A673 (cell line): Measurements from ENCODE around the gene LDLRAD3. TPM values are rescaled to one million over a fixed set of nuclear protein-coding genes. Genes with fewer than 3 reads are reported as not detected.

Source experiments
- BruUV-seq: library from RNA; stranded (reverse); fragments of 400-500 nt; replicated peaks from 2 replicates; lab custom pipeline; 2021; lab: Mats Ljungman, UMichigan
- CTCF ChIA-PET: fragments of 300-600 bp; sonication (Branson Sonifier 250); formaldehyde crosslinking; loops from one replicate; lab custom pipeline; 2022; ENCODE audit warnings: antibody characterized with exemption; lab: Charles Lee
- POLR2A ChIA-PET: fragments of 300-600 bp; sonication (Branson Sonifier 250); formaldehyde crosslinking; loops from one replicate; lab custom pipeline; 2022; ENCODE audit warnings: antibody characterized with exemption; ENCODE audit not compliant: low non-redundant PET; lab: Charles Lee
- DNase-seq: peaks from one replicate; pipeline ENCODE4 v3.0.0-alpha.2; 2015; ENCODE audit warnings: low spot score
- H3K27ac ChIP-seq: fragments of 200-600 bp; sonication (generic); 2 replicates; pipeline ENCODE4 v1.5.1; 2016; ENCODE audit warnings: mixed run types, low read depth, mild to moderate bottlenecking, mixed read lengths, antibody characterized with exemption, low read length; ENCODE audit not compliant: poor library complexity, severe bottlenecking
- H3K27me3 ChIP-seq: fragments of 200-600 bp; sonication (generic); replicated peaks from 2 replicates; pipeline ENCODE4 v1.6.1; 2017; ENCODE audit warnings: mixed run types, low read depth, mild to moderate bottlenecking, mixed read lengths, antibody characterized with exemption, low read length; ENCODE audit not compliant: insufficient read depth, poor library complexity
- H3K36me3 ChIP-seq: fragments of 200-600 bp; sonication (generic); 2 replicates; pipeline ENCODE4 v1.6.1; 2016; ENCODE audit warnings: mixed run types, mild to moderate bottlenecking, mixed read lengths, antibody characterized with exemption, low read length; ENCODE audit not compliant: insufficient read depth, poor library complexity, severe bottlenecking
- H3K4me1 ChIP-seq: fragments of 200-600 bp; sonication (generic); 2 replicates; pipeline ENCODE4 v1.6.1; 2017; ENCODE audit warnings: mixed run types, mild to moderate bottlenecking, mixed read lengths, antibody characterized with exemption, low read length; ENCODE audit not compliant: insufficient read depth, poor library complexity, severe bottlenecking
- H3K4me3 ChIP-seq: fragments of 200-600 bp; sonication (generic); 2 replicates; pipeline ENCODE4 v1.5.1; 2016; ENCODE audit warnings: low read depth, mixed run types, mild to moderate bottlenecking, mixed read lengths, low read length; ENCODE audit not compliant: poor library complexity, severe bottlenecking
- H3K9me3 ChIP-seq: fragments of 200-600 bp; sonication (generic); 2 replicates; pipeline ENCODE4 v1.6.1; 2016; ENCODE audit warnings: mixed run types, low read depth, mild to moderate bottlenecking, mixed read lengths, antibody characterized with exemption, low read length; ENCODE audit not compliant: poor library complexity, severe bottlenecking
- CTCF ChIP-seq: fragments of 300-800, 200-600 bp; sonication (generic); conservative IDR thresholded peaks from 2 replicates; pipeline ENCODE4 v1.5.1; 2017; ENCODE audit warnings: low read depth, mild to moderate bottlenecking, antibody characterized with exemption, low read length, moderate library complexity, mixed read lengths
- EZH2 ChIP-seq: fragments of 200-600 bp; sonication (generic); IDR thresholded peaks from 2 replicates; pipeline ENCODE4 v1.6.1; 2017; ENCODE audit warnings: borderline replicate concordance, low read depth, mild to moderate bottlenecking, mixed read lengths, antibody characterized with exemption, low read length; ENCODE audit not compliant: poor library complexity, severe bottlenecking
- intact Hi-C: fragments of 100-400 bp; cut with micrococcal nuclease; formaldehyde crosslinking; loops from one replicate; pipeline ENCODE4 v1.10.0; 2022; ENCODE audit not compliant: unreplicated experiment
- total RNA-seq: library from RNA; stranded (reverse); gene quantifications from 2 replicates; pipeline ENCODE4 v1.2.3, GENCODE V29; 2021

Gene LDLRAD3
- total RNA-seq, 1 experiment from 2014 or later: 13.1 TPM

DNA sequence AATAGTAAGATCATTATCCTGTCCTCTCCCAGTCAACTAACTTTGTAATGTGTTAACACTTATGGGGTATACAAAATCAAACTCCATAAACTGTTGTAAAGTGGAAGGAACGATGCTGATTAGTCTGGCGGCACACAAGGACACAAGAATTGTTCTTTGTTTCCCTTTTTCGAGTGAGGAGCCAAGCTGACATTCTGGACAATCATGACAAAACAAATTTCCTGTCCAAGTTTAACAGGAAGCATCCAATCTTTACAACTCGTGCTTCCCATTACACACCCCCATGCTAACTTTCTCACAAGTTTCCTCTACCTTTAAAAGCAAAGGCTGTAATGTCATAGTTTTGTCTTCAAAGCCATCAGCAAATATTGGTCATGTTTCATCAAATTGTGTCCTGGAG is 20.4 kb upstream of the LDLRAD3 start:
- DNase-seq: no peak
- Histone ChIP-seq H3K4me3 (no peak overlapping the region), H3K36me3 (no peaks in the 10 kb centered on the region), H3K9me3 (no peaks in the 10 kb centered on the region), H3K4me1 (peaks cover 11% of the 10 kb centered on the region), H3K27me3 (no peaks in the 10 kb centered on the region), H3K27ac (no peak overlapping the region)
- ChIA-PET POLR2A (no interaction called here), CTCF (no interaction called here)
- TF ChIP-seq CTCF (no peak), EZH2 (no peak)
- no TSS peak for BruUV-seq
- intact Hi-C loops: no loop called here

GRCh38 chr11:35924811-35925210 is 19.1 kb upstream of the LDLRAD3 start:
- intact Hi-C loops: no loop called here

GRCh38 chr11:35927104-35927503 is 16.8 kb upstream of the LDLRAD3 start:
- ChIA-PET POLR2A (interaction anchor here (0.7 kb wide), 1 partner anchor 136 kb away, joined by 5 read pairs; no protein-coding TSS in a partner anchor), CTCF (interaction anchor here (0.6 to 1.5 kb wide), 2 partner anchors 105 to 312 kb away, joined by 3 to 13 read pairs; no protein-coding TSS in a partner anchor)
- intact Hi-C loops: no loop called here

More at GRCh38 chr11:35924811-35925210, 19.1 kb upstream of the LDLRAD3 start:
- DNase-seq: no peak
- ChIA-PET POLR2A (no interaction called here), CTCF (interaction anchor here (0.7 kb wide), 1 partner anchor 103 kb away, joined by 5 read pairs; no protein-coding TSS in a partner anchor)
- peaks cover 11% of the 10 kb centered on the region for H3K4me1 ChIP-seq
- no peak overlapping the region for H3K4me3 ChIP-seq
- TF ChIP-seq CTCF: no peak
- no peak for TF ChIP-seq EZH2
- BruUV-seq: no TSS peak
- no peaks in the 10 kb centered on the region for H3K27me3 ChIP-seq
- H3K27ac ChIP-seq: no peak overlapping the region
- H3K36me3 ChIP-seq: no peaks in the 10 kb centered on the region
- no peaks in the 10 kb centered on the region for H3K9me3 ChIP-seq

More at GRCh38 chr11:35927104-35927503, 16.8 kb upstream of the LDLRAD3 start:
- peak; percentile 43 for DNase-seq
- no peaks in the 10 kb centered on the region for H3K9me3 ChIP-seq
- no peak overlapping the region for H3K27ac ChIP-seq
- BruUV-seq: no TSS peak
- no peaks in the 10 kb centered on the region for H3K27me3 ChIP-seq
- peaks cover 11% of the 10 kb centered on the region for H3K4me1 ChIP-seq
- peak overlapping the region; percentile 4 for H3K4me3 ChIP-seq
- no peaks in the 10 kb centered on the region for H3K36me3 ChIP-seq
- no peak for TF ChIP-seq EZH2
- no peak for TF ChIP-seq CTCF
